ENCODE data around the gene MAP2. TPM values are rescaled to one million over a fixed set of nuclear protein-coding genes. Genes with fewer than 3 reads are reported as not detected.

The MAP2 gene
- total RNA-seq, 1 experiment from 2014 or later: 7.6 TPM

- TF ChIP-seq AR (CRISPR knock-in tag; IDR thresholded peaks at IDR 0.05): no peak
- TF ChIP-seq TEAD1 (CRISPR knock-in tag; IDR thresholded peaks at IDR 0.05): no peak
- TF ChIP-seq ETV6 (CRISPR knock-in tag; IDR thresholded peaks at IDR 0.05): no peak
- TF ChIP-seq OVOL2 (CRISPR knock-in tag; IDR thresholded peaks at IDR 0.05; ENCODE audit: borderline replicate concordance): no peak
These were observed 22.1 kb upstream of the MAP2 start (continued) for GRCh38 chr2:209401788-209402187.

GRCh38 chr2:209411296-209411695 lies 12.6 kb upstream of the MAP2 start:
- peaks cover 9% of the 10 kb centered on the region for H3K4me1 Mint-ChIP-seq
- no peak overlapping the region for H3K4me3 Mint-ChIP-seq
- H3K36me3 Mint-ChIP-seq: peaks cover 11% of the 10 kb centered on the region
- ATAC-seq (no peak), DNase-seq (ENCODE audit: low spot score) (no peak)
- H3K27me3 Mint-ChIP-seq (ENCODE audit: low read depth): no peaks in the 10 kb centered on the region
- CTCF ChIA-PET: no interaction called here
- TF ChIP-seq PRDM15 (CRISPR knock-in tag; IDR thresholded peaks at IDR 0.05) (no peak), CTCF (IDR thresholded peaks at IDR 0.05) (no peak), ZNF512 (CRISPR knock-in tag; IDR thresholded peaks at IDR 0.05; ENCODE audit: borderline replicate concordance) (no peak), AR (CRISPR knock-in tag; IDR thresholded peaks at IDR 0.05) (no peak), ATF3 (CRISPR knock-in tag; conservative IDR thresholded peaks at IDR 0.05) (no peak), MLX (CRISPR knock-in tag; IDR thresholded peaks at IDR 0.05) (no peak), CREB1 (CRISPR knock-in tag; IDR thresholded peaks at IDR 0.05) (no peak), ZNF317 (CRISPR knock-in tag; IDR thresholded peaks at IDR 0.05; ENCODE audit: borderline replicate concordance, low read depth) (no peak)
- POLR2A ChIA-PET: no interaction called here
- H3K27ac Mint-ChIP-seq: no peak overlapping the region
- peaks cover 22% of the 10 kb centered on the region for H3K9me3 Mint-ChIP-seq
